ENCODE measurements around the gene TRIM54.

- TF ChIP-seq POLR2A (IDR thresholded peaks at IDR 0.05; ENCODE audit: borderline replicate concordance, extremely low read depth, insufficient read depth, insufficient read length) (no peak), CTCF (IDR thresholded peaks at IDR 0.05 in 2 of 3, conservative IDR thresholded peaks at IDR 0.05 in 1 of 3; ENCODE audit: borderline replicate concordance in 1 of 3, insufficient read depth in 1 of 3, low read depth in 2 of 3, low read length in 2 of 3) (no peak), EZH2 (IDR thresholded peaks at IDR 0.05) (no peak)
Observed at GRCh38 chr2:27296481-27296880, 14.3 kb downstream of the TRIM54 start.

Data from HCT116 (cell line).